DMS 273 (cell line): Measurements from ENCODE around the gene LAIR2.
"Not testable (repeated sequence)": the region's sequence is repeated elsewhere in the genome, so short reads cannot be mapped to it uniquely, and the experiment has no call there.

Experiments
- DNase-seq: peaks from one replicate; lab custom pipeline; 2025; ENCODE audit not compliant: unreplicated experiment; lab: John Stamatoyannopoulos, UW

Gene LAIR2

GRCh38 chr19:54464044-54464629 is 38.5 kb upstream of the LAIR2 start:
- DNase-seq, result peak; percentile 93

DNA sequence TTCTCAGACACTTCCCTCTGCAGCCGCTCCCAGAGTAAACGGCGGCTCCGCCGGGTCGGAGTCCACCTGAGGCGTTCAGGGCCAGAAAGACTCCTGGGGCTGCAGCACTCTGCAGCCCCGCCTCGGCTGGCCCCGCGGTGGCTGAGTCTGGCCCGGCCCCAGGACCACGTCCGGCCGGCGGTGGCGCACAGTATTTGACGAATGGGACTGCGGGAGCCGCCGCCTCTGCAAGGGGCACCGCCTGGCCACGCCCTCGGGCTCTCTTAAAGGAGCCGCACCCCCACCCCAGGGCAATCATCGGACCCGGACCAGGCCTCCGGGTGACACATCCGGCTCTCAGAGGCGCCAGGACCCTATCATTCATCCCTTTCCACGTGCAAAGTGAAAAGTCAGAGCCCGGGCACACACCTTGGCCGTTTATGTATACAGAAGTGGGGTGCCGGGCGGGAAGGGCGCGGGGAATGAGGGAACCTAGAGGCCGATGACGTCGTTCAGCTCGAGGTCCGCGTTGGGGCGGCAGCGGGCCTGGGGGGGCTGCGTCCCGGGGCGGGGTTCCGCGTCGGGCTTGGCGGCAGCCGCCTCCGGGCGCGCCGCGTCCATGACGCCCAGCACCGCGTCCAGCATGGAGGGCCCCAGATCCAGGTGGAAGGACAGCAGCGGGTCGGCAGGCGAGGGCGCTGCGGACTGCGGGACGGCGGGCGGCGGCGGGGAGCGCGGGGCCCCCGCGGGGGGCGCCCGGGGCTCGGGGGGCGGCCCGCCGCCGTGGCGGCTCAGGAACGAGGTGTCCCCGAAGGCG is 37.8 kb upstream of the LAIR2 start:
- DNase-seq, result peak; percentile 88

- DNase-seq, result peak; percentile 26
Observed at GRCh38 chr19:54465426-54466109, 37.1 kb upstream of the LAIR2 start.

GRCh38 chr19:54466110-54466480 is 36.5 kb upstream of the LAIR2 start:
- DNase-seq, result not testable (repeated sequence)

- DNase-seq, result peak; percentile 44
Observed at GRCh38 chr19:54469496-54469934, 33.1 kb upstream of the LAIR2 start.

GRCh38 chr19:54470276-54470887 is 32.2 kb upstream of the LAIR2 start:
- no peak for DNase-seq

DNA sequence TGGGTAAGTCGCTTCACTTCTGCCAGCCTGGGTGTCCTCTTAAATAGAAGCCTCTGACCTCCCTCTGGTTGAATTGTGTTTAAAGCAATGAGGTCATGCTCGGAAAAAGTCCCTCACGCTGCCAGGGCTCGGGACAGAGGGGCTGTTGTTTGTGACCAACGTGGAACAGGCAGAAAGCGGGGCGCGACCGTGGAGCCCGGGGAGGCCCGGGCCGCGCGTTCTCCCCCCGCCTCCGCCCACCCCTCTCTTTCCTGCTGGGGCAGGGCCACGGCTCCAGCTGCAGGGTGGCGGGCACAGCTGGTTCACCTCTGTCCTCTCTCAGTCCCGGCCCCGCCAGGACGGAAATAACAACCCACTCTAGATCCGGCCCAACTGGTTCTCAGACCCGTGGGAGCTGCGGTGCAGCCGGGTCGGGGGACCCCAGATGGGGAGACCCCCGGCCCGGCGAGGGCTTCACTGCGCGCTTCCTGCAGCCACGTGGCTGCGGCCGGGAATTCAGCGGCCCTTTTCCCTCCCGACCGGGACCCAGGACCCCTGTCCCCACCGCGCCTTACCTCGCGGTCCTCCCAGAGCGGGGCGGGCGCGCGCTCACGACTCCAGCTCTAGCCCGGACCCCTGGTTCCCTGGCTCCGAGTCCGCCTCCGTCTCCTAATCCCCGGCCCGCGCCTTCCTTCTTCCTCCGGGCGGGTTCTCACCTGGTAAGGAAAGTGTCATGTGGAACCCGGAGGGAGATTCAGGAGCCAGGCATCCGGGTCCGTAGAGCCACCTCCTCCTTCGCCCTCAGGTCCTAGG is 31.4 kb upstream of the LAIR2 start:
- DNase-seq, result no peak

- DNase-seq, result no peak
Observed at GRCh38 chr19:54473071-54473891, 29.4 kb upstream of the LAIR2 start, which contains the start of gene CDC42EP5. CDC42EP5 (minus strand) TSS chr19:54473296; CDS start chr19:54465547, 7,749 bp downstream.

- no peak for DNase-seq
Observed at GRCh38 chr19:54473892-54474372, 28.7 kb upstream of the LAIR2 start.

DNA sequence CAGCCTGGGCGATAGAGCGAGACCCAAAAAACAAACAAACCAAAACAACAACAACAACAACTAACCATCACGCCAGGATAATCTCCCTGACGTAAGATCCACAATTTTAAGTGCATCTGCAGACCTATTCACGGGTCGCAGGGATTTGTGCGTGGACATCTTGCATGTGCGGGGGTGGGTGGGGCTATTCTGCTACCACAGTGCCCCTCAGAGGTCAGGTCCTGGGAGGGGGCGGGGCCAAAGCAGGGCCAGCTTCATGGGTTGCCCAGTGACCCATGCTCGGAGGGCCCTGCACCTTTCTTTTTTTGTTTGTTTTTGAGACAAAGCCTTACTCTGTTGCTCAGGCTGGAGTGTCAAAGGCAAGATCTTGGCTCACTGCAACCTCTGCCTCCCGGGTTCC is 26.9 kb upstream of the LAIR2 start:
- DNase-seq, result no peak

DNA sequence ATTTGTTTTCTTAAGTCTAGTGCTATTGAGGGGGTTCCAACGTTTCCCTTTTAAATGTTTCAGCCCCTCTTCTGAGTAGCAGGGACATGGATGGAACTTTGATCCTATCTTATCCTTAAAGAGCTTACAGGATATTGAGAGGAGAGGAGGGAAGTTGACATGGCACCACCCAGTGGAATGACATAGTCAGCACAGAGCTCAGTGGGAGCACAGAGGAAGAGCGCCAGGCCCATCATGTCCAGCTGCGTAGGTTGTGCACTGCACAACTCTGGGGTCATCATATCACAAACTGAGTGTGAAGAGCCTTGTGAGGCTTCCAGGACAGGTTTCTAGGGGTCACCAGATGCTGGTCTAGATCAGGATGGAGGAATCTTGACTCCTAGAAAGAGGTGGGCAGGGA is 25.0 kb upstream of the LAIR2 start:
- no peak for DNase-seq

- DNase-seq, result peak; percentile 74
Observed at GRCh38 chr19:54478677-54479266, 23.9 kb upstream of the LAIR2 start.

- no peak for DNase-seq
Observed at GRCh38 chr19:54480051-54480450, 22.6 kb upstream of the LAIR2 start.

DNA sequence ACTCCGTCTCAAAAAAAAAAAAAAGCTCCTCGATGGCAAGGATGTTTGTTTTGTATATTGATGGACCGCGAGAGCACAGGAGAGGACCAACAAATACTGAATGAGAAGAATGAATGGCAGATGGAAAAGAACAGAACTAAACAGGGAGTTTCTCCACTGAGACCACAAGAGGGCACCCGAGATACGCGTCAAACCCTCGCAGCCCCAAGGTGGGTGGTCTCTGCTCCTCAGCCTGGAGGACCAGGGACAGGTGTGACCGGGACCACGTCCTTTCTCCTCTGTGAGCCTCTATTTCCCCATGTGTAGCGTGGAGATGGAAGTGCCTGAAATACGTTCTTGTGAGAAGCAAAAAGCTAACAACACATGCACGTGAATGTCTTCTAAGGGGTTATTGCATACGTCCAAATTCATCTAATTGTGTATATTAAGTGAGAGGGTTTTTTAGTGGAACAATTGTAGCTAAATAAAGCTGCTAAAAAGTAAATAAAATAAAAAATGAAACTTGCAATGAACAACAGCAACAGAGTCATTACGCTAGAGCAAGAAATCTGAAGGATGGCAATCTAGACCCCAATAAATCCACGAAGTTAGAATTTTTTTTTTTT is 21.2 kb upstream of the LAIR2 start:
- DNase-seq, result peak; percentile 71

DNA sequence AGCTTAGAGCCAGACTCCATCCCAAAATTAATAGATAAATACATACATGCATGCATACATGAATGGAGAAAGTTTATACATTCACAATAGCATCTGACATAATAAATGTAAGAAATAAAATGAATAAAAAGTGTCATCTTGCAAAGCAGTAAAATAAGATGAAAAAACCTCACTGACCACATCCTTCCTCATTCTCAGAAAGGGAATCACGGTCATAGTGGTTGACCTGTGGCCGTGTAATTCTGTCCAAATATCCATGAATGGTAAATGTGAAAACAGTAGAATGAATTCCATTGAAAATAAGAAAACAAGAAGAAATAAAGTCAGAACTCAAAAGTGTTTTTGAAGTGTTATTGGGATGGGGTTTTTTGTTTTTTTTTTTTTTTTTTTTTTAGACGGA is 19.7 kb upstream of the LAIR2 start:
- DNase-seq, result no peak

- DNase-seq, result no peak
Observed at GRCh38 chr19:54484451-54484850, 18.2 kb upstream of the LAIR2 start.

DNA sequence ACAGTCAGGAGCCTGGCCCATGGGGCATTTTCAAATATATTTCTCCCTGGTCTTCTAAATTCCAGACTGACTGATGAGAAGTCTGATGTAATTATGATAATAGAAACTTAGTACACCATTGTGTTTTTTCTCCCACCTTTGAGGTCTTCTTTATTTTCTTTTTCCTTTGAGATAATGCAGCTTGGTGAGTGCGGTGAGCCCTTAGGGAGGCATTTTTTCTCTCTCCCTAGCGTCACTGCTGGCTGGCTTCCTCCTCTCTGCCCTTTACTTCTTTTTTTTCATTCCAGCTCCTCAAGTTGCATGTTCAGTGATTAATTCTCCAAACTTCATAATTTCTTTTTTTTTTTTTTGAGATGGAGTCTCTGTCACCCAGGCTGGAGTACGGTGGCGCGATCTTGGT is 16.8 kb upstream of the LAIR2 start:
- no peak for DNase-seq

GRCh38 chr19:54489341-54489740 is 13.3 kb upstream of the LAIR2 start:
- no peak for DNase-seq

- no peak for DNase-seq
Observed at GRCh38 chr19:54489766-54490165, 12.9 kb upstream of the LAIR2 start.
